Bronchial epithelial cell (primary cell): ENCODE data around the gene SH3RF1. TPM values are rescaled to one million over a fixed set of nuclear protein-coding genes. Genes with fewer than 3 reads are reported as not detected.

Experiments used
- DNase-seq: peaks from one replicate; pipeline ENCODE4 v3.0.0-alpha.2; 2010; ENCODE audit warnings: low read depth
- FAIRE-seq: peaks from 2 replicates; lab custom pipeline; 2011; peaks lifted over from hg19 to GRCh38; lab: Jason Lieb, UNC
- H3K27me3 ChIP-seq: 2 replicates; pipeline ENCODE4 v1.5.1; 2011; ENCODE audit warnings: low read length; ENCODE audit not compliant: control insufficient read depth, insufficient read depth
- H3K36me3 ChIP-seq: 2 replicates; pipeline ENCODE4 v1.5.1; 2011; ENCODE audit warnings: low read length; ENCODE audit not compliant: control insufficient read depth, insufficient read depth
- H3K4me3 ChIP-seq: 2 replicates; pipeline ENCODE4 v1.5.1; 2011; ENCODE audit warnings: mild to moderate bottlenecking, low read depth, low read length, control low read depth
- total RNA-seq: library from RNA; depleted of rRNA; stranded (reverse); fragments of >200 nt; gene quantifications from 2 replicates; pipeline ENCODE4 v1.2.1, GENCODE V29; 2014
- TF ChIP-seq, protein P1 (sequence below): IDR thresholded peaks from 2 replicates; pipeline ENCODE4 v1.5.1; 2011; ENCODE audit warnings: mild to moderate bottlenecking, moderate library complexity, low read length, control low read depth, inconsistent platforms; ENCODE audit not compliant: insufficient read depth, severe bottlenecking

SH3RF1 gene
- total RNA-seq, 1 donor from 2014 or later = 9.0 TPM

DNA sequence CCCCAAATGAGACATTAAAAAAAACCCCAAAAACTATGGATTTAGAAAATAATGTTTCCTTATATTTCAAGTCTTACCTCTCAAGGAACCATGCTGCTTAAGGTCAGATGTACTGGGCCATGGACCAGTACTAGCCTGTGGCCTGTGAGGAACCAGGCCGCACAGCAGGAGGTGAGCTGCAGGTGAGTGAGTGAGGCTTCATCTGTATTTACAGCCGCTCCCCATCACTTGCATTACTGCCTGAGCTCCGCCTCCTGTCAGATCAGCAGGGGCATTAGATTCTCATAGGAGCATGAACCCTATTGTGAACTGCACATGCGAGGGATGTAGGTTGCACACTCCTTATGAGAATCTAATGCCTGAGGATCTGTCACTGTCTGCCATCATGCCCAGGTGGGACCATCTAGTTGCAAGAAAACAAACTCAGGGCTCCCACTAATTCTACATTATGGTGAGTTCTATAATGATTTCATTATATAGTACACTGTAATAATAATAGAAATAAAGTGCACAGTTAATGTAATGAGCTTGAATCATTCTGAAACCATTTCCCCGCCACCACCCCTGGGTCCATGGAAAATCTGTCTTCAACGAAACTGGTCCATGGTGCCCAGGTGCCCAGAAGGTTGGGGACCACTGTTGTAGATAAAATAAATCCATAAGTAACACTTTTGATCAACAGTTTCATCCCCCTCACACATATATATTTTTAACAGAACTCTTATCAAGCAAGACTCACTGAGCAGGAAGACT is 155.4 kb downstream of the SH3RF1 start:
- Histone ChIP-seq H3K27me3 (no peaks in the 10 kb centered on the region), H3K36me3 (peaks cover 9% of the 10 kb centered on the region), H3K4me3 (no peak overlapping the region)
- no peak for FAIRE-seq
- TF ChIP-seq, protein P1, sequence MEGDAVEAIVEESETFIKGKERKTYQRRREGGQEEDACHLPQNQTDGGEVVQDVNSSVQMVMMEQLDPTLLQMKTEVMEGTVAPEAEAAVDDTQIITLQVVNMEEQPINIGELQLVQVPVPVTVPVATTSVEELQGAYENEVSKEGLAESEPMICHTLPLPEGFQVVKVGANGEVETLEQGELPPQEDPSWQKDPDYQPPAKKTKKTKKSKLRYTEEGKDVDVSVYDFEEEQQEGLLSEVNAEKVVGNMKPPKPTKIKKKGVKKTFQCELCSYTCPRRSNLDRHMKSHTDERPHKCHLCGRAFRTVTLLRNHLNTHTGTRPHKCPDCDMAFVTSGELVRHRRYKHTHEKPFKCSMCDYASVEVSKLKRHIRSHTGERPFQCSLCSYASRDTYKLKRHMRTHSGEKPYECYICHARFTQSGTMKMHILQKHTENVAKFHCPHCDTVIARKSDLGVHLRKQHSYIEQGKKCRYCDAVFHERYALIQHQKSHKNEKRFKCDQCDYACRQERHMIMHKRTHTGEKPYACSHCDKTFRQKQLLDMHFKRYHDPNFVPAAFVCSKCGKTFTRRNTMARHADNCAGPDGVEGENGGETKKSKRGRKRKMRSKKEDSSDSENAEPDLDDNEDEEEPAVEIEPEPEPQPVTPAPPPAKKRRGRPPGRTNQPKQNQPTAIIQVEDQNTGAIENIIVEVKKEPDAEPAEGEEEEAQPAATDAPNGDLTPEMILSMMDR = no peak
- no peak for DNase-seq

- Histone ChIP-seq H3K27me3 (no peaks in the 10 kb centered on the region), H3K4me3 (no peak overlapping the region), H3K36me3 (peaks cover 9% of the 10 kb centered on the region)
- FAIRE-seq = no peak
- TF ChIP-seq, protein P1 = no peak
- DNase-seq = no peak
Observed at GRCh38 chr4:169114341-169114974, 156.3 kb downstream of the SH3RF1 start.

- Histone ChIP-seq H3K4me3 (no peak overlapping the region), H3K36me3 (peaks cover 13% of the 10 kb centered on the region), H3K27me3 (no peaks in the 10 kb centered on the region)
- FAIRE-seq = no peak
- peak; percentile 33 for DNase-seq
- TF ChIP-seq, protein P1 = no peak
Observed at GRCh38 chr4:169110633-169111032, 160.1 kb downstream of the SH3RF1 start.

GRCh38 chr4:169109035-169109675 is 161.6 kb downstream of the SH3RF1 start:
- TF ChIP-seq, protein P1 = no peak
- FAIRE-seq (no peak), DNase-seq (no peak)
- no peaks in the 10 kb centered on the region for H3K27me3 ChIP-seq
- peaks cover 14% of the 10 kb centered on the region for H3K36me3 ChIP-seq
- H3K4me3 ChIP-seq = no peak overlapping the region

DNA sequence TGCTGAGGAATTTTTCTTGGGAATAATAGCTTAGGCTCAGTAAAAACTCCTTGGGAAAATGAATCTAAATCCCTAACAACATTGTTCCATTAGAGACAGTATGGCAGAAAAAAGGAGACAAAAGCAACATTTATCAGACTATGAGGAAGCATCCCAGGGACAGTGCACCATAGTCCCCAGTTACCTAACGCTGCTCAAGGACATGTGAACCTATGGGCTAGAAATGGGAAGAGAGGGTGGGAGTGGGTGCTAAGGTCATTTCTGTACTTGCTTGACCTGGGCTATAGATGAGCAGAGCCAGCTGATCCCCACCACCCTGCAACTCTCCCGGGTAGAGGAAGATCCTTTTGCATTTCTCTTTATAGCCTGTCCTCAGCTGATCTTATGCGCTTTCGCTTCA is 162.5 kb downstream of the SH3RF1 start:
- no peak for DNase-seq
- Histone ChIP-seq H3K27me3 (no peaks in the 10 kb centered on the region), H3K36me3 (peaks cover 11% of the 10 kb centered on the region), H3K4me3 (no peak overlapping the region)
- FAIRE-seq = no peak
- TF ChIP-seq, protein P1 = no peak
